Natural killer cell treated with Interleukin-12 subunit alpha and Interleukin-12 subunit beta and Interleukin-15 and Interleukin-18, amount 100 ng/mL, for 72 hours (primary cell): ENCODE measurements around the gene TMEM178B. TPM values are rescaled to one million over a fixed set of nuclear protein-coding genes. Genes with fewer than 3 reads are reported as not detected.

Source experiments
- ATAC-seq, 2 donors: fragments of 150-1000 bp; cut with Tn5 transposase in 1 of 2; sonication (Bioruptor Pico), chemical (Tn5 transposase) in 1 of 2; 2 replicates each; pipeline ENCODE4 v1.10.0; 2021
- DNase-seq: peaks from one replicate; pipeline ENCODE4 v3.0.0; 2022; ENCODE audit warnings: low spot score
- H3K27ac Mint-ChIP-seq, 2 donors: 1 replicate in 1 of 2; 2 replicates in 1 of 2; pipeline ENCODE4 v1.8.0; 2022; ENCODE audit warnings: mixed read lengths in 2 of 2, mild to moderate bottlenecking in 1 of 2, moderate library complexity in 1 of 2
- H3K27me3 Mint-ChIP-seq, 2 donors: 1 replicate in 1 of 2; 2 replicates in 1 of 2; pipeline ENCODE4 v1.8.0; 2022; ENCODE audit warnings: mixed read lengths in 2 of 2
- H3K36me3 Mint-ChIP-seq: one replicate; pipeline ENCODE4 v1.8.0; 2022; ENCODE audit warnings: mixed read lengths
- H3K4me1 Mint-ChIP-seq, 2 donors: 1 replicate in 1 of 2; 2 replicates in 1 of 2; pipeline ENCODE4 v1.8.0; 2022; ENCODE audit warnings: low read depth in 2 of 2, mixed read lengths in 2 of 2, mild to moderate bottlenecking in 1 of 2
- H3K4me3 Mint-ChIP-seq: one replicate; pipeline ENCODE4 v1.8.0; 2022; ENCODE audit warnings: mixed read lengths
- H3K9me3 Mint-ChIP-seq: 2 replicates; pipeline ENCODE4 v1.8.0; 2022; ENCODE audit warnings: mixed read lengths
- total RNA-seq, 2 donors: library from RNA; stranded (reverse); gene quantifications; one replicate each; pipeline ENCODE4 v1.2.3, GENCODE V29; 2022

TMEM178B gene
- total RNA-seq, 2 donors from 2014 or later = 8.2 to 9.0 TPM

GRCh38 chr7:141294143-141294829 lies 220.4 kb downstream of the TMEM178B start:
- peaks cover 0 to 4% of the 10 kb centered on the region in 2 donors for H3K4me1 Mint-ChIP-seq
- H3K4me3 Mint-ChIP-seq = no peak overlapping the region

GRCh38 chr7:141295367-141295895 lies 221.6 kb downstream of the TMEM178B start:
- Mint-ChIP-seq H3K9me3 (no peaks in the 10 kb centered on the region), H3K36me3 (no peaks in the 10 kb centered on the region), H3K4me1 (peaks cover 0 to 4% of the 10 kb centered on the region in 2 donors), H3K27me3 (peaks cover 13 to 26% of the 10 kb centered on the region in 2 donors), H3K27ac (no peak overlapping the region), H3K4me3 (no peak overlapping the region)
- ATAC-seq = no peak
- no peak for DNase-seq

More at GRCh38 chr7:141294143-141294829, 220.4 kb downstream of the TMEM178B start:
- peaks cover 13 to 25% of the 10 kb centered on the region in 2 donors for H3K27me3 Mint-ChIP-seq
- DNase-seq = no peak
- no peak overlapping the region for H3K27ac Mint-ChIP-seq
- no peaks in the 10 kb centered on the region for H3K9me3 Mint-ChIP-seq
- no peak for ATAC-seq
- H3K36me3 Mint-ChIP-seq = no peaks in the 10 kb centered on the region

DNA sequence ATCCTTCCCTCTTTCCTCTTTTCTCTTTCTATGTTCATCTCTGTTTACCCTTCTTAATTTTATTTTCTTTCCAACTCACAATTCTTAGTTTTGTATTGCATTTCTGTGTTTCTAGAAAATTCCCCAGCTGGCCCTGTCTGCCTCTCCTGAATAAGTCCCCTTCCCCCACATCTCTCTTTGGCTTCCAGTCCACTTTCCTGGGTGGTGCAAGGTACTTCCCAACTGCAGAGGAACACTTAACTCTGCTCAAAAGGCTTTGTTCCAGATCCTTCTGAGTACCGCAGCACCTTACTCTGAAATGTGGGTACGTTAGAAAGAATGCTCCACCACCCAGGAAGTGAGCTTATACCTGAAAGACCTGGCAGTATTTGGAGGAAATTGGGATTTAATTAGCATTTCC lies 227.0 kb downstream of the TMEM178B start:
- H3K27ac Mint-ChIP-seq = no peak overlapping the region
- H3K27me3 Mint-ChIP-seq = peaks cover 21 to 30% of the 10 kb centered on the region in 2 donors
- no peaks in the 10 kb centered on the region for H3K36me3 Mint-ChIP-seq
- ATAC-seq (no peak), DNase-seq (no peak)
- no peak overlapping the region for H3K4me3 Mint-ChIP-seq
- no peaks in the 10 kb centered on the region for H3K9me3 Mint-ChIP-seq
- no peaks in the 10 kb centered on the region for H3K4me1 Mint-ChIP-seq

- DNase-seq = no peak
- no peaks in the 10 kb centered on the region for H3K36me3 Mint-ChIP-seq
- H3K4me3 Mint-ChIP-seq = no peak overlapping the region
- no peaks in the 10 kb centered on the region for H3K9me3 Mint-ChIP-seq
- ATAC-seq = no peak
- no peak overlapping the region for H3K27ac Mint-ChIP-seq
- H3K27me3 Mint-ChIP-seq = peaks cover 21 to 30% of the 10 kb centered on the region in 2 donors
- no peaks in the 10 kb centered on the region for H3K4me1 Mint-ChIP-seq
Observed at GRCh38 chr7:141301544-141301943, 227.7 kb downstream of the TMEM178B start.

DNA sequence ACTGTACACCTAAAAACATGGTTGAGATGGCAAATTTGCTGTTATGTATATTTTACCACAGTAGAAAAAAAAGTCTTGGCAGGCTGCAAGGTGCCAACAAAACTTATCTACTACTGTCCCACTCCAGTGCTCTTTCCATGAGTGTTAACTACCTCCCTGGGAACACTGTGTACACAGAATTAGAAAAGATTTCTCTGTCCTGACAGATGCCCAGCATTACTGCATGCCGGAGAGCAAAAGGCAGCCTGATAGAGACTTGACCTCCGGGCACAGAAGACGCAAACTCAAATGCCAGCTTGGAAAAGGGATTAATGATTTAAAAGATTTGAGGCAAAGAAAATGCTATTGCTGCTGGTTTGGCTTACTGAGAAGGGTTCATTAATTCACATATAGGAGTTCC lies 228.8 kb downstream of the TMEM178B start:
- no peaks in the 10 kb centered on the region for H3K9me3 Mint-ChIP-seq
- no peaks in the 10 kb centered on the region for H3K4me1 Mint-ChIP-seq
- no peak overlapping the region for H3K27ac Mint-ChIP-seq
- DNase-seq (no peak), ATAC-seq (no peak)
- H3K27me3 Mint-ChIP-seq = peaks cover 22 to 32% of the 10 kb centered on the region in 2 donors
- no peak overlapping the region for H3K4me3 Mint-ChIP-seq
- no peaks in the 10 kb centered on the region for H3K36me3 Mint-ChIP-seq

GRCh38 chr7:141304291-141304690 lies 230.4 kb downstream of the TMEM178B start:
- H3K9me3 Mint-ChIP-seq = no peaks in the 10 kb centered on the region
- no peak for DNase-seq
- no peaks in the 10 kb centered on the region for H3K36me3 Mint-ChIP-seq
- no peak overlapping the region for H3K4me3 Mint-ChIP-seq
- H3K27ac Mint-ChIP-seq = no peak overlapping the region
- H3K27me3 Mint-ChIP-seq = peaks cover 23 to 30% of the 10 kb centered on the region in 2 donors
- ATAC-seq = peak; percentile 38 to 55
- no peaks in the 10 kb centered on the region for H3K4me1 Mint-ChIP-seq

- Mint-ChIP-seq H3K27ac (no peak overlapping the region), H3K9me3 (no peaks in the 10 kb centered on the region), H3K36me3 (no peaks in the 10 kb centered on the region), H3K4me1 (no peaks in the 10 kb centered on the region), H3K27me3 (peaks cover 18 to 22% of the 10 kb centered on the region in 2 donors), H3K4me3 (no peak overlapping the region)
- no peak for DNase-seq
- ATAC-seq = no peak
Observed at GRCh38 chr7:141306081-141306480, 232.2 kb downstream of the TMEM178B start.

DNA sequence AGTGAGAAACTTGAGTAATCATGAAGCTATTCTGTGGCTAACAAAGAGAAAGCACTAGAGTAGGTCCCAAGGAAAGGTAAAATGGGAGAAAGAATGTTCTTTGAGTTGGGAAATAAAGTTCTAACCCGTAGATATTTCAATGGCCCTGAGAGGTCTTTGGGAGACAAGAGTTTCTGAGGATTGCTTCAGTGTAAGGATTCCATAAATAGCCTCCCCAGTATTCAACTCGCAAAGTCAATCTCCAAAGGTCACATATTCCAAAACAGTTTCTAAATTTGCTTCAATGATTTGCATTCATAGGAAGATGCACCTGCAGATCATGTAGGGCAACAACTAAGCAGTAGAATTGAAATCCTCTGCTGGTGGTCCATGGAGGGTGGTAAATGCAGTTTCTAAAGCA lies 238.5 kb downstream of the TMEM178B start:
- no peak for DNase-seq

GRCh38 chr7:141312828-141313521 lies 239.1 kb downstream of the TMEM178B start:
- peaks cover 4% of the 10 kb centered on the region for H3K9me3 Mint-ChIP-seq
- ATAC-seq (no peak), DNase-seq (no peak)
- H3K27ac Mint-ChIP-seq = no peak overlapping the region
- peaks cover 26 to 44% of the 10 kb centered on the region in 2 donors for H3K27me3 Mint-ChIP-seq
- H3K4me1 Mint-ChIP-seq = no peaks in the 10 kb centered on the region
- no peak overlapping the region for H3K4me3 Mint-ChIP-seq
- no peaks in the 10 kb centered on the region for H3K36me3 Mint-ChIP-seq

More for the DNA sequence above, 238.5 kb downstream of the TMEM178B start:
- no peak overlapping the region for H3K27ac Mint-ChIP-seq
- H3K4me3 Mint-ChIP-seq = no peak overlapping the region
- no peaks in the 10 kb centered on the region for H3K4me1 Mint-ChIP-seq
- no peaks in the 10 kb centered on the region for H3K36me3 Mint-ChIP-seq
- ATAC-seq = no peak
- H3K9me3 Mint-ChIP-seq = peaks cover 4% of the 10 kb centered on the region
- peaks cover 30 to 49% of the 10 kb centered on the region in 2 donors for H3K27me3 Mint-ChIP-seq

- Mint-ChIP-seq H3K4me1 (no peaks in the 10 kb centered on the region), H3K36me3 (no peaks in the 10 kb centered on the region), H3K27ac (no peak overlapping the region), H3K9me3 (peaks cover 4% of the 10 kb centered on the region), H3K27me3 (peaks cover 28 to 42% of the 10 kb centered on the region in 2 donors), H3K4me3 (no peak overlapping the region)
- ATAC-seq (no peak), DNase-seq (no peak)
Observed at GRCh38 chr7:141313896-141314295, 240.0 kb downstream of the TMEM178B start.

GRCh38 chr7:141317033-141317585 lies 243.2 kb downstream of the TMEM178B start:
- ATAC-seq (no peak), DNase-seq (no peak)
- Mint-ChIP-seq H3K4me3 (no peak overlapping the region), H3K27ac (no peak overlapping the region), H3K9me3 (peaks cover 2% of the 10 kb centered on the region), H3K4me1 (no peaks in the 10 kb centered on the region), H3K27me3 (peaks cover 19 to 33% of the 10 kb centered on the region in 2 donors), H3K36me3 (no peaks in the 10 kb centered on the region)

DNA sequence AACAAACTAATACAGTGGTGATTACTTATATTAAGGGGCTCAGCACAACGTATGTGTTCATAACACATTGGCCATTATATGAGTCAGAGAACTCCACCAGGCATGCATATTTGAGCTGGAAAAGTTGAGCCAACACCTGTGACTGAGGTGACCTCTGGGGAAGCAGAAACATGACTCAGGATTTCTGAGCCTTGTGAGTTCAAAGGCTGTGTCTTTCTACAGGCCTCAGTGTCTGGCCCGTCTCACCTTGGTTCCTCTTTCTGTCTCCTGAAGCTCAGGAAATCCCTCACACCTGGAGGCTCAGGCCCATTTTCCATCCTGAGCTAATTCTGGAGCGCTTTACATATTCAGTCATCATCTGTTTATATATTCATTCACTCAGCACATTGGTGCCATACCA lies 246.4 kb downstream of the TMEM178B start:
- Mint-ChIP-seq H3K4me3 (no peak overlapping the region), H3K36me3 (no peaks in the 10 kb centered on the region), H3K4me1 (peaks cover 0 to 2% of the 10 kb centered on the region in 2 donors), H3K27me3 (peaks cover 15 to 25% of the 10 kb centered on the region in 2 donors), H3K9me3 (no peaks in the 10 kb centered on the region), H3K27ac (no peak overlapping the region)
- ATAC-seq (no peak), DNase-seq (no peak)

DNA sequence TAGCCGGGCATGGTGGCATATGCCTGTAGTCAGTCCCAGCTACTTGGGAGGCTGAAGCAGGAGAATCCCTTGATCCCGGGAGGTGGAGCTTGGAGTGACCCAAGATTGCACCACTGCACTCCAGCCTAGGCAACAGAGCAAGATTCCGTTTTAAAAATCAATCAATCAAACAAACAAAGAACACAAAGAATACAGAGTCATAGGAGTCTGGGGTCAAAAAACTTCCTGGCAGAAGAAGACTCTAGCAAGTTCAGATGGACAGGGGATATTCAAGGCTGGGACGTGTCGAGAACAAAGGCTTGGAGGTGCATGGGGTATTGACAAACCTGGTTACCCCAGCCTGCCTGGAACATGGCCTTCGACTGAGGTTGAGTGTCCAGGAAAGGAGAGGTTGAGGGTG lies 248.5 kb downstream of the TMEM178B start:
- H3K4me1 Mint-ChIP-seq = peaks cover 0 to 2% of the 10 kb centered on the region in 2 donors
- ATAC-seq = no peak
- H3K9me3 Mint-ChIP-seq = no peaks in the 10 kb centered on the region
- H3K27me3 Mint-ChIP-seq = peaks cover 13 to 16% of the 10 kb centered on the region in 2 donors
- H3K36me3 Mint-ChIP-seq = no peaks in the 10 kb centered on the region
- no peak for DNase-seq
- no peak overlapping the region for H3K27ac Mint-ChIP-seq
- H3K4me3 Mint-ChIP-seq = no peak overlapping the region

GRCh38 chr7:141323826-141324225 lies 250.0 kb downstream of the TMEM178B start:
- Mint-ChIP-seq H3K4me3 (no peak overlapping the region), H3K9me3 (no peaks in the 10 kb centered on the region), H3K4me1 (peaks cover 0 to 2% of the 10 kb centered on the region in 2 donors), H3K36me3 (no peaks in the 10 kb centered on the region), H3K27me3 (peaks cover 10 to 16% of the 10 kb centered on the region in 2 donors), H3K27ac (no peak overlapping the region)
- DNase-seq = no peak
- no peak for ATAC-seq
